PFSK-1 (cell line): ENCODE results near the gene DPP6.

Experiments used
- REST ChIP-seq, 2 experiments: IDR thresholded peaks; 2 replicates each; pipeline versions ENCODE4 v1.6.1 to v1.8.0; 2011 to 2012; ENCODE audit warnings: low read depth in 2 of 2, low read length in 2 of 2, control low read depth in 1 of 2, inconsistent platforms in 1 of 2, mild to moderate bottlenecking in 1 of 2, moderate library complexity in 1 of 2; ENCODE audit not compliant: insufficient read depth in 1 of 2
- SIN3A ChIP-seq: IDR thresholded peaks from 2 replicates; pipeline ENCODE4 v1.6.1; 2012; ENCODE audit warnings: mild to moderate bottlenecking, low read length, moderate library complexity, borderline replicate concordance; ENCODE audit not compliant: insufficient read depth
- TAF1 ChIP-seq: IDR thresholded peaks from 2 replicates; pipeline ENCODE4 v1.6.1; 2012; ENCODE audit warnings: low read length, control low read depth, borderline replicate concordance; ENCODE audit not compliant: insufficient read depth

DNA sequence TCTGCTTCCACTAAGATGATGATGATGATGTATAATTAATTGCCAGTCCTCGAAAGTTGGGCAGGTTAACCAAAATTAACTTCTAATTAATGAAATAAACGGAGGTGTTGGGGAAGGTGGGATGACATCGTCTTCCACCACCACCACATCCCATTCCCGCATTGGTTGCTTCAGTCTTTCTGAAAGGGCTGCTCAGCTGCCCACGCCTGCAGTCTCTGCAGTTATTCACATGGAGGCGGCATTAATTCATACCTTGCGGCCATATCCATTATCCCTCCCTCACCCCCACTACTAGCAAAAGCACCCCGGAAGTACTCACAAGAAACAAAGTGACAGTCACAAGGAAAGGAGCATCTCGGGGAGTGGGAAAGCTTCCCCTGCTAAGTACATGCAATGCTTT lies 387.9 kb downstream of the DPP6 start:
- TF ChIP-seq REST (IDR thresholded peaks at IDR 0.05; ENCODE audit: insufficient read depth in 1 of 2, low read depth in 2 of 2, low read length in 2 of 2) (no peak), SIN3A (no peak), TAF1 (no peak)
